Endodermal cell (in vitro differentiated cells): Measurements from ENCODE around the gene IQCK. TPM values are rescaled to one million over a fixed set of nuclear protein-coding genes. Genes with fewer than 3 reads are reported as not detected.
A peak's percentile ranks its signal among the peaks of the same experiment; 100 is the strongest.

ENCODE experiments used
- DNase-seq: peaks from one replicate; pipeline ENCODE4 v3.0.0-alpha.2; 2017
- H3K27ac ChIP-seq: 2 replicates; pipeline ENCODE4 v1.5.1; 2013; ENCODE audit warnings: mild to moderate bottlenecking, low read depth, low read length, moderate library complexity
- H3K27me3 ChIP-seq: 2 replicates; pipeline ENCODE4 v1.6.1; 2013; ENCODE audit warnings: mild to moderate bottlenecking, low read length, moderate library complexity; ENCODE audit not compliant: insufficient read depth, control insufficient read depth, poor library complexity, severe bottlenecking
- H3K36me3 ChIP-seq: 2 replicates; pipeline ENCODE4 v1.7.0; 2013; ENCODE audit warnings: mild to moderate bottlenecking, low read length, moderate library complexity; ENCODE audit not compliant: control insufficient read depth, insufficient read depth
- H3K4me1 ChIP-seq: one replicate; pipeline ENCODE4 v1.7.0; 2013; ENCODE audit warnings: low read length; ENCODE audit not compliant: control insufficient read depth, insufficient read depth
- H3K4me3 ChIP-seq: 2 replicates; pipeline ENCODE4 v1.5.1; 2013; ENCODE audit warnings: mild to moderate bottlenecking, low read length, moderate library complexity
- H3K9ac ChIP-seq: 2 replicates; pipeline ENCODE4 v1.6.1; 2013; ENCODE audit warnings: mild to moderate bottlenecking, low read length, moderate library complexity; ENCODE audit not compliant: poor library complexity, severe bottlenecking; ENCODE audit errors: extremely low read depth
- H3K9me3 ChIP-seq: 2 replicates; pipeline ENCODE4 v1.6.1; 2013; ENCODE audit warnings: mild to moderate bottlenecking, low read length, moderate library complexity; ENCODE audit not compliant: control insufficient read depth
- H3K27ac Mint-ChIP-seq: 2 replicates; pipeline ENCODE4 v1.8.0; 2020; ENCODE audit warnings: mixed read lengths
- H3K27me3 Mint-ChIP-seq: 2 replicates; pipeline ENCODE4 v1.8.0; 2021; ENCODE audit warnings: mild to moderate bottlenecking, mixed read lengths; ENCODE audit not compliant: insufficient read depth
- H3K36me3 Mint-ChIP-seq: 2 replicates; pipeline ENCODE4 v1.8.0; 2020; ENCODE audit warnings: low read depth, mixed read lengths
- H3K4me1 Mint-ChIP-seq: 2 replicates; pipeline ENCODE4 v1.8.0; 2020; ENCODE audit warnings: mixed read lengths
- H3K4me3 Mint-ChIP-seq: 2 replicates; pipeline ENCODE4 v1.8.0; 2020; ENCODE audit warnings: mild to moderate bottlenecking, moderate library complexity, mixed read lengths
- H3K9me3 Mint-ChIP-seq: 2 replicates; pipeline ENCODE4 v1.8.0; 2020; ENCODE audit warnings: mild to moderate bottlenecking, mixed read lengths
- WGBS, 2 experiments: methylation state at CpG; one replicate each; pipeline versions ENCODE4 v1.1.5 to v1.1.7; 2013; ENCODE audit warnings: missing lambda C conversion rate in 2 of 2, mixed read lengths in 1 of 2; ENCODE audit not compliant: insufficient coverage in 1 of 2, insufficient read length in 1 of 2; 5-methylcytosine and 5-hydroxymethylcytosine counted together
- total RNA-seq, 2 donors: library from RNA; stranded (reverse); fragmentation: NEBNext Ultra II Directional in 1 of 2; extraction: Animal tissue kit (Norgen Biotek cat#: 25700) in 1 of 2; gene quantifications; 2 replicates in 1 of 2; 3 replicates in 1 of 2; pipeline ENCODE4 v1.2.1, GENCODE V29; 2021
- TF ChIP-seq, protein P1 (sequence below): fragments of 200-600 bp; sonication (generic); conservative IDR thresholded peaks from 2 replicates; pipeline ENCODE4 v1.5.0; 2021; ENCODE audit warnings: antibody characterized with exemption, mild to moderate bottlenecking

IQCK gene
- total RNA-seq, 2 donors from 2014 or later = 21.1 to 30.1 TPM

DNA sequence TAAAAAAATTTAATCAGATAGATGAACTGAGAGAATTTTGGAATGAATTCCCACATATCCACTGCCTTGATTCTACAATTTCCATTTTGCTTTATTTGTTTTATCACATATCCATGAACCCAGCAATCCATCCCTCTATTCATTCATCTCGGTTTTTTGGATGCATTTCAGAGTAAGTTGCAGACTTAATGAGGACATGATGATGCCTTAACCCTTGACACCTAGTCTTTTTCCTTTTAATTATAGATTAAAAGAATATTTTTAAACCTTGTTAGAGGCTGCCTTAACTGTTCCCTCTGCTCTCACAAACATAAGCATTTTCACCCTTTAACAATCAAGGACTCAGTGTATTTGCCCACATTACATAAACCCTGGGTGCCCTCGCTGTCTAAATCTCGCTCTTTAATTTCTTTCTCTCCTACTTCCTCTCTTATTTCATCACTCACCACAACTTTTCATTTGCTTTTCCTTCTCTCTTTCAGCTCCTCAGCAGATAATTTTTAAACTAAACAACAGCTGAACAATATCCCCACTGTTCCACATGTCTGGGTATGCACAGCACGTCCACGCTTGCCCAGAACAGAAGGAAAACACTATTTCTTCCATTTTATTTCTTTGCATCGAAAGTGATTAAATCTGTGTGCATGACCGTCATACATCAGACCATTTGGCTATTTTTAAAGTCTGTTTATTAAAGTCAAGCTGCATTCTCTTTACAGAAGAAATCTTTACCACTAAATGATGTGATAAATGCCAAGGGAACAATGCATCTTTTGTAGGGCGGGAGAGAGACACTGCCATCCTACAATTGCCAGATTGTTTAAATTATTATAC lies 39.9 kb downstream of the IQCK start:
- no peaks in the 10 kb centered on the region for H3K27me3 ChIP-seq
- peak overlapping the region; percentile 40 for H3K27ac ChIP-seq
- TF ChIP-seq, protein P1, sequence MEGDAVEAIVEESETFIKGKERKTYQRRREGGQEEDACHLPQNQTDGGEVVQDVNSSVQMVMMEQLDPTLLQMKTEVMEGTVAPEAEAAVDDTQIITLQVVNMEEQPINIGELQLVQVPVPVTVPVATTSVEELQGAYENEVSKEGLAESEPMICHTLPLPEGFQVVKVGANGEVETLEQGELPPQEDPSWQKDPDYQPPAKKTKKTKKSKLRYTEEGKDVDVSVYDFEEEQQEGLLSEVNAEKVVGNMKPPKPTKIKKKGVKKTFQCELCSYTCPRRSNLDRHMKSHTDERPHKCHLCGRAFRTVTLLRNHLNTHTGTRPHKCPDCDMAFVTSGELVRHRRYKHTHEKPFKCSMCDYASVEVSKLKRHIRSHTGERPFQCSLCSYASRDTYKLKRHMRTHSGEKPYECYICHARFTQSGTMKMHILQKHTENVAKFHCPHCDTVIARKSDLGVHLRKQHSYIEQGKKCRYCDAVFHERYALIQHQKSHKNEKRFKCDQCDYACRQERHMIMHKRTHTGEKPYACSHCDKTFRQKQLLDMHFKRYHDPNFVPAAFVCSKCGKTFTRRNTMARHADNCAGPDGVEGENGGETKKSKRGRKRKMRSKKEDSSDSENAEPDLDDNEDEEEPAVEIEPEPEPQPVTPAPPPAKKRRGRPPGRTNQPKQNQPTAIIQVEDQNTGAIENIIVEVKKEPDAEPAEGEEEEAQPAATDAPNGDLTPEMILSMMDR = no peak
- H3K4me1 ChIP-seq = peaks cover 7% of the 10 kb centered on the region
- Mint-ChIP-seq H3K4me3 (no peak overlapping the region), H3K36me3 (peaks cover 1% of the 10 kb centered on the region), H3K4me1 (peaks cover 16% of the 10 kb centered on the region), H3K27ac (no peak overlapping the region), H3K27me3 (no peaks in the 10 kb centered on the region), H3K9me3 (no peaks in the 10 kb centered on the region)
- no peaks in the 10 kb centered on the region for H3K9me3 ChIP-seq
- DNase-seq = no peak
- no peak overlapping the region for H3K9ac ChIP-seq
- WGBS, 2 experiments = 93 to 98% methylated on average over 7 to 8 of the region's 8 CpGs
- H3K36me3 ChIP-seq = no peaks in the 10 kb centered on the region
- H3K4me3 ChIP-seq = no peak overlapping the region

DNA sequence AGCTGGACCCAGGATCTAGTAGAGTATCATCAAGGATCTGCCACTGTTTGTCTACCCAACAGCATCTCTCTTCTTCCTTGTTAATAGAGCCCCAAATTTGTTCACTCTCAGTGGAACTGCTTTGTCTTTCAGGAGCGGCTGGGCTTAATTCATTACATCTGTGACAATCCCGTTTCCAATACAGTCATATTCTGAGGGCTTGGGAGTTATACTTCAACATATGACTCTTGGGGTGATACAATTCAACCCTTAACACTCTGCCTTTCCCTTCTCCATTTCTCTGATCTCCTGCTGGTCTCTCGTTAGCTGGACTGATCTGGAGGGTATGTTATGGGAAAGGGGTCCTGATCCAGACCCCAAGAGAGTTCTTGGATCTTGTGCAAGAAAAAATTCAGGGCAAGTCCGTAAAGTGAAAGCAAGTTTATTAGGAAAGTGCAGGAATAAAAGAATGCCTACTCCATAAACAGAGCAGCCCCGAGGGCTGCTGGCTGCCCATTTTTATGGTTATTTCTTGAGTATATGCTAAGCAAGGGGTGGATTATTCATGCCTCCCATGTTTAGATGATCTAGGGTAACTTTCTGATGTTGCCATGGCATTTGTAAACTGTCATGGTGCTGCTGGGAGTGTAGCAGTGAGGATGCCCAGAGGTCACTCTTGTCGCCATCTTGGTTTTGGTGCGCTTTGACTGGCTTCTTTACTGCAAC lies 42.4 kb downstream of the IQCK start:
- H3K4me3 Mint-ChIP-seq = no peak overlapping the region
- Histone ChIP-seq H3K36me3 (no peaks in the 10 kb centered on the region), H3K27ac (no peak overlapping the region), H3K4me3 (no peak overlapping the region), H3K27me3 (no peaks in the 10 kb centered on the region), H3K9ac (no peak overlapping the region), H3K4me1 (no peaks in the 10 kb centered on the region), H3K9me3 (no peaks in the 10 kb centered on the region)
- WGBS, 2 experiments = 91 to 100% methylated on average over 4 to 7 of the region's 7 CpGs
- H3K27ac Mint-ChIP-seq = no peak overlapping the region
- no peaks in the 10 kb centered on the region for H3K9me3 Mint-ChIP-seq
- DNase-seq = no peak
- peaks cover 8% of the 10 kb centered on the region for H3K36me3 Mint-ChIP-seq
- peaks cover 4% of the 10 kb centered on the region for H3K4me1 Mint-ChIP-seq
- H3K27me3 Mint-ChIP-seq = no peaks in the 10 kb centered on the region
- TF ChIP-seq, protein P1 = no peak

DNA sequence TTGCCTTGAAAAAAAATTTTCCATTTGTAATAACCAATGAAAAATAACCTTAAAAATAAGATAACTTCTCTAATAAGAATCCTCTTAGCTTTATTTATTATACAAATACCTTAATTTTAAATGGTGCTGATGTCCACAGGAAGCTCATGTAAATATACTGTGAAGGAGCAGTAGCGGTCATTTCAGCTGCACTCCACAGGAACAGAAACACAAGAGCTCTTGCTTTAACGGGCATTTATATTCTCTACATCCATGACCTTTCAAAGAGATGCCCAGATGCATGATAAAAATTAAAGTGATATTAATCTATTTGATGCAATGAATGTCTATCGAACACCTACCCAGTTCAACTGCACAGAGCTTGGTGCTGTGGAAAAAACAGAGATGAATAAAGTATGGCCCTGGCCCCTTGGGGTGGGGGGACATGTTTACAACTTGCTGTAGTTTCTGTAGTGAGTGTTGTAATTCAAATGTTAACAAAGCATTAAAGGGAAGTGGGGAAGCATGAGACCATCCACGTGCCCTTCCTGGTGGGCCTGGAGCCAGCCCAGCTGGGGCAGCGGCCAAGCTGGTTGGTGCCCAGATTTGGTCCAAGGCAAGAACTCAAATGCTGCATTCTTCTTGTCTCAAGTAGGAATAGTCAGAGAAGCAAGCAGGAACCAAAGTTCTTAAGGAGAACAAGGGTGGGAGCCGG lies 47.9 kb downstream of the IQCK start:
- 87 to 90% methylated on average over 4 to 6 of the region's 6 CpGs for WGBS, 2 experiments
- TF ChIP-seq, protein P1 = no peak
- Histone ChIP-seq H3K9me3 (peaks cover 20% of the 10 kb centered on the region), H3K4me1 (no peaks in the 10 kb centered on the region), H3K27me3 (no peaks in the 10 kb centered on the region), H3K4me3 (no peak overlapping the region), H3K9ac (no peak overlapping the region), H3K36me3 (peaks cover 7% of the 10 kb centered on the region), H3K27ac (no peak overlapping the region)
- Mint-ChIP-seq H3K27me3 (no peaks in the 10 kb centered on the region), H3K36me3 (peaks cover 37% of the 10 kb centered on the region), H3K9me3 (peaks cover 15% of the 10 kb centered on the region), H3K4me1 (no peaks in the 10 kb centered on the region), H3K4me3 (no peak overlapping the region), H3K27ac (peak overlapping the region; percentile 24)
- no peak for DNase-seq
